Mesendoderm (in vitro differentiated cells): ENCODE measurements around the gene LRRC8D.
"Not testable (repeated sequence)": the region's sequence is repeated elsewhere in the genome, so short reads cannot be mapped to it uniquely, and the experiment has no call there.

Experiments
- DNase-seq: peaks from one replicate; pipeline ENCODE4 v3.0.0; 2013
- H2AK5ac ChIP-seq: 2 replicates; pipeline ENCODE4 v1.6.1; 2013; ENCODE audit warnings: low read length, inconsistent platforms
- H2BK120ac ChIP-seq: 2 replicates; pipeline ENCODE4 v1.6.1; 2013; ENCODE audit warnings: low read depth, mild to moderate bottlenecking, low read length, moderate library complexity, mixed read lengths
- H2BK15ac ChIP-seq: replicated peaks from 2 replicates; pipeline ENCODE4 v1.6.1; 2013; ENCODE audit warnings: low read depth, mild to moderate bottlenecking, moderate library complexity
- H2BK5ac ChIP-seq: 2 replicates; pipeline ENCODE4 v1.6.1; 2013; ENCODE audit warnings: low read length, inconsistent platforms
- H3K18ac ChIP-seq: 2 replicates; pipeline ENCODE4 v1.6.1; 2013; ENCODE audit warnings: mild to moderate bottlenecking, low read length, mixed read lengths
- H3K23ac ChIP-seq: one replicate; pipeline ENCODE4 v1.6.1; 2013; ENCODE audit warnings: low read length
- H3K27ac ChIP-seq: 2 replicates; pipeline ENCODE4 v1.5.1; 2013; ENCODE audit warnings: low read depth, mild to moderate bottlenecking, inconsistent platforms, low read length, moderate library complexity
- H3K27me3 ChIP-seq: 2 replicates; pipeline ENCODE4 v1.6.1; 2013; ENCODE audit warnings: low read length, control low read depth, mild to moderate bottlenecking, inconsistent platforms; ENCODE audit not compliant: insufficient read depth, poor library complexity
- H3K36me3 ChIP-seq: 2 replicates; pipeline ENCODE4 v1.6.1; 2013; ENCODE audit warnings: low read length, inconsistent platforms; ENCODE audit not compliant: control insufficient read depth, insufficient read depth
- H3K4ac ChIP-seq: one replicate; pipeline ENCODE4 v1.6.1; 2013; ENCODE audit warnings: low read depth, mild to moderate bottlenecking, low read length, moderate library complexity
- H3K4me1 ChIP-seq: 2 replicates; pipeline ENCODE4 v1.6.1; 2013; ENCODE audit warnings: low read depth, low read length, inconsistent platforms; ENCODE audit not compliant: control insufficient read depth
- H3K4me2 ChIP-seq: 2 replicates; pipeline ENCODE4 v1.6.1; 2013; ENCODE audit warnings: low read length
- H3K4me3 ChIP-seq: 2 replicates; pipeline ENCODE4 v1.5.1; 2013; ENCODE audit warnings: mild to moderate bottlenecking, low read length
- H3K56ac ChIP-seq: one replicate; pipeline ENCODE4 v1.6.1; 2013; ENCODE audit warnings: low read length
- H3K79me1 ChIP-seq: 2 replicates; pipeline ENCODE4 v1.6.1; 2013; ENCODE audit warnings: low read length, inconsistent platforms
- H3K79me2 ChIP-seq: 2 replicates; pipeline ENCODE4 v1.6.1; 2013; ENCODE audit warnings: mild to moderate bottlenecking, low read length; ENCODE audit not compliant: control insufficient read depth, insufficient read depth
- H3K9ac ChIP-seq: 2 replicates; pipeline ENCODE4 v1.6.1; 2013; ENCODE audit warnings: low read length, inconsistent platforms
- H4K5ac ChIP-seq: one replicate; pipeline ENCODE4 v1.6.1; 2013; ENCODE audit warnings: low read length
- H4K8ac ChIP-seq: one replicate; pipeline ENCODE4 v1.6.1; 2013; ENCODE audit warnings: low read depth, mild to moderate bottlenecking, control low read depth, low read length, moderate library complexity
- WGBS: extraction: QIAGEN DNeasy Blood & Tissue Kit; methylation state at CpG from one replicate; pipeline ENCODE4 v1.1.7; 2013; ENCODE audit warnings: low lambda C conversion rate, missing lambda C conversion rate; ENCODE audit not compliant: insufficient coverage; ENCODE audit errors: extremely low coverage; 5-methylcytosine and 5-hydroxymethylcytosine counted together

LRRC8D gene

DNA sequence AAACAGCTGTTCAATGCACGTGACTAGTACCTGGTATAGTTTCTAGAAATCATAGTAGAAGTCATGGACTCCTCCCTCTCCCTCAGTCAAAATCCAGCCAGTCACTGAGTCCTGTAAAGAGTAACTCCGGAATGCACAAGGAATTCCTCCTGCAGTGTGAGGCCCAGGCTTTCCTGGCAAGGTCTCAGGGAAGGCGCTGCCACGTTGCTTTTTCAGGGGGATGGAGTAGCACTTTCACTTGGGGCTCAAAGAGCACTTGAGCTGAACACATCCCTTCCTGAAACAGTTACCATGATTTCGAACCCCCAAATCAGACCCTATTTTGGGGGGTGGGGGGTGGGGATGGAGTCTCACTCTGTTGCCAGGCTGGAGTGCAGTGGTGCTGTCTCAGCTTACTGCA lies 26.4 kb upstream of the LRRC8D start:
- Histone ChIP-seq H3K9ac (no peak overlapping the region), H3K4me3 (no peak overlapping the region), H3K23ac (no peak overlapping the region), H4K8ac (no peak overlapping the region), H3K79me2 (no peaks in the 10 kb centered on the region), H3K56ac (no peak overlapping the region), H3K4ac (no peak overlapping the region), H3K27ac (no peak overlapping the region), H3K36me3 (no peaks in the 10 kb centered on the region), H3K27me3 (no peaks in the 10 kb centered on the region), H3K4me1 (no peaks in the 10 kb centered on the region), H3K4me2 (no peak overlapping the region), H3K79me1 (no peaks in the 10 kb centered on the region), H2AK5ac (no peak overlapping the region), H2BK15ac (no peak overlapping the region), H3K18ac (no peak overlapping the region), H2BK5ac (no peak overlapping the region), H2BK120ac (no peak overlapping the region), H4K5ac (no peak overlapping the region)
- WGBS: no CpG with 5 or more reads among the region's 5 CpGs
- DNase-seq: peak; percentile 80

DNA sequence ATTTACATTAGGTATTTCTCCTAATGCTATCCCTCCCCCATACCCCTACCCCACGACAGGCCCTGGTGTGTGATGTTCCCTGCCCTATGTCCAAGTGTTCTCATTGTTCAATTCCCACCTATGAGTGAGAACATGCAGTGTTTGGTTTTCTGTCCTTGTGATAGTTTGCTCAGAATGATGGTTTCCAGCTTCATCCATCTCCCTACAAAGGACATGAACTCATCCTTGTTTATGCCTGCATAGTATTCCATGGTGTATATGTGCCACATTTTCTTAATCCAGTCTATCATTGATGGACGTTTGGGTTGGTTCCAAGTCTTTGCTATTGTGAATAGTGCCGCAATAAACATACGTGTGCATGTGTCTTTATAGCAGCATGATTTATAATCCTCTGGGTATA lies 25.3 kb upstream of the LRRC8D start:
- H3K27ac ChIP-seq, H3K18ac ChIP-seq, H3K4me1 ChIP-seq, H3K27me3 ChIP-seq, H4K5ac ChIP-seq, H2AK5ac ChIP-seq, H3K9ac ChIP-seq, H4K8ac ChIP-seq, H2BK5ac ChIP-seq, H3K4ac ChIP-seq, H3K79me2 ChIP-seq, H2BK120ac ChIP-seq, DNase-seq, H3K4me3 ChIP-seq, H3K79me1 ChIP-seq, H3K4me2 ChIP-seq, H2BK15ac ChIP-seq, H3K56ac ChIP-seq, H3K23ac ChIP-seq, H3K36me3 ChIP-seq: not testable (repeated sequence)
- no CpG with 5 or more reads among the region's 4 CpGs for WGBS

DNA sequence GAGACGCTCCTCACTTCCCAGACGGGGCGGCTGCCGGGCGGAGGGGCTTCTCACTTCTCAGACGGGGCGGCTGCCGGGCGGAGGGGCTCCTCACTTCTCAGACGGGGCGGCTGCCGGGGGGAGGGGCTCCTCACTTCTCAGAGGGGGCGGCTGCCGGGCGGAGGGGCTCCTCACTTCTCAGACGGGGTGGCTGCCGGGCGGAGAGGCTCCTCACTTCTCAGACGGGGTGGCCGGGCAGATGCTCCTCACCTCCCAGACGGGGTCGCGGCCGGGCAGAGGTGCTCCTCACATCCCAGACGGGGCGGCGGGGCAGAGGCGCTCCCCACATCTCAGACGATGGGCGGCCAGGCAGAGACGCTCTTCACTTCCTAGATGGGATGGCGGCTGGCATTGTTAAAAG lies 23.0 kb upstream of the LRRC8D start:
- not testable (repeated sequence) for H3K4ac ChIP-seq, H4K5ac ChIP-seq, H3K56ac ChIP-seq, H3K27ac ChIP-seq, H3K4me3 ChIP-seq, DNase-seq, H3K79me1 ChIP-seq, H3K79me2 ChIP-seq, H4K8ac ChIP-seq, H2BK120ac ChIP-seq, H3K4me1 ChIP-seq, H2AK5ac ChIP-seq, H3K9ac ChIP-seq, H3K27me3 ChIP-seq, H3K36me3 ChIP-seq, H2BK5ac ChIP-seq, H2BK15ac ChIP-seq, H3K18ac ChIP-seq, H3K23ac ChIP-seq, H3K4me2 ChIP-seq
- WGBS: no CpG with 5 or more reads among the region's 32 CpGs

DNA sequence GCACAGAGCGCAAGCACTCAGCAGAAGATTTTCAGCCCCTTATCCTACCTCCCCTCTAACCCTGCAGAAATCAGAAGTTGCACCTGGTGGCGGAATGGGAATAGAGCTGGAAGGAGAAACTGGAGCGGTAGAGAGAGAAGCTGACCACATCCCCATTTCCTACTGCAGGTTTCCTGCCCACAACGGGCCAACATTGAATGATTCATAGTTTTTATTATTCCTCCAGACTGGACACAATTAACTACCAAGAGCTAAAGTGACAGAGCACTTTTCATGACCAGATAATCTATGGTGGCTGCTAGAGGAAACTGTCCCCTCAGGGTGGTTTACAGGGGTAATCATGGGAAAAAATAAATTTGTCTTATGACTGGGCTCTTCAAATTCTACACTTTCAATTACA lies 21.3 kb upstream of the LRRC8D start:
- H2AK5ac ChIP-seq: no peak overlapping the region
- no CpG with 5 or more reads among the region's 4 CpGs for WGBS

DNA sequence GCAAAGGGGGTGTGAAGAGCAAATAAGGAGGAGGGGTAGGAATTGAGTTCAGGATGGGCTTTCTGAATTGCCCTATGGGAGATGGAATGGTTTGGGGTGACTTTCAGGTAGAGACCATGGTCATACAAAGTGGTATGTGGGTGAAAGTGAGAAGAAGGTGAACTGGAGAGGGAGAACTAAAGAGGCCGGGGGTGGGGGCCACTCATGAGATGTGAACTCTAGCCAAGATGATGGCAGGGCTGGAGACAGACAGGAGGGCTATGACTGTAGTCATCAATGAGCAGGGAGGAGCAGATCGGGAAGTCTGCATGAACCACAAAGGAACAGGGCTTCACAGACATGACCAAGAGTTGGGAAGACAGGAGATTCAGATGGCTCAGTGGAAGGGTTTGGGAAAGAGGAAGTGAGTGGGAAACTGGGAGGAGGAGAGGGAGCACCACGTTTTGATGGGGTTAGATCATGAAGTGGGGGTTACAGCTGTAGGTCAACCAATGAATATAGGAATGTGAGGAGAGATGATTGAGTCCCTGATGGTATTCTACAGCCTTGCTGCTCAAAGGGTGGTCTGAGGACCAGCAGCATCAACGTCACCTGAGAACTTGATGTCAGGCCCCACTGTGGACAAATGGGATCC lies 20.7 kb upstream of the LRRC8D start:
- H3K36me3 ChIP-seq: no peaks in the 10 kb centered on the region
- no peaks in the 10 kb centered on the region for H3K4me1 ChIP-seq
- no peak overlapping the region for H2AK5ac ChIP-seq
- no peak overlapping the region for H2BK15ac ChIP-seq
- H3K23ac ChIP-seq: no peak overlapping the region
- no CpG with 5 or more reads among the region's 4 CpGs for WGBS
- H3K9ac ChIP-seq: no peak overlapping the region
- DNase-seq: no peak
- H3K4ac ChIP-seq: no peak overlapping the region
- H2BK120ac ChIP-seq: no peak overlapping the region
- no peak overlapping the region for H3K56ac ChIP-seq
- H3K4me3 ChIP-seq: no peak overlapping the region
- no peaks in the 10 kb centered on the region for H3K79me2 ChIP-seq
- H3K4me2 ChIP-seq: no peak overlapping the region
- H4K8ac ChIP-seq: no peak overlapping the region
- H4K5ac ChIP-seq: no peak overlapping the region
- no peaks in the 10 kb centered on the region for H3K27me3 ChIP-seq
- no peak overlapping the region for H2BK5ac ChIP-seq
- no peak overlapping the region for H3K27ac ChIP-seq
- no peak overlapping the region for H3K18ac ChIP-seq
- no peaks in the 10 kb centered on the region for H3K79me1 ChIP-seq

More for the DNA sequence above, 21.3 kb upstream of the LRRC8D start:
- no peak overlapping the region for H3K27ac ChIP-seq
- H3K4me1 ChIP-seq: no peaks in the 10 kb centered on the region
- H3K23ac ChIP-seq: no peak overlapping the region
- no peak for DNase-seq
- H3K4ac ChIP-seq: no peak overlapping the region
- no peak overlapping the region for H3K4me2 ChIP-seq
- no peak overlapping the region for H3K56ac ChIP-seq
- no peaks in the 10 kb centered on the region for H3K27me3 ChIP-seq
- no peak overlapping the region for H4K8ac ChIP-seq
- no peaks in the 10 kb centered on the region for H3K79me1 ChIP-seq
- H4K5ac ChIP-seq: no peak overlapping the region
- H3K18ac ChIP-seq: no peak overlapping the region
- no peak overlapping the region for H3K4me3 ChIP-seq
- H2BK120ac ChIP-seq: no peak overlapping the region
- H3K36me3 ChIP-seq: no peaks in the 10 kb centered on the region
- no peaks in the 10 kb centered on the region for H3K79me2 ChIP-seq
- no peak overlapping the region for H2BK15ac ChIP-seq
- H2BK5ac ChIP-seq: no peak overlapping the region
- H3K9ac ChIP-seq: no peak overlapping the region

DNA sequence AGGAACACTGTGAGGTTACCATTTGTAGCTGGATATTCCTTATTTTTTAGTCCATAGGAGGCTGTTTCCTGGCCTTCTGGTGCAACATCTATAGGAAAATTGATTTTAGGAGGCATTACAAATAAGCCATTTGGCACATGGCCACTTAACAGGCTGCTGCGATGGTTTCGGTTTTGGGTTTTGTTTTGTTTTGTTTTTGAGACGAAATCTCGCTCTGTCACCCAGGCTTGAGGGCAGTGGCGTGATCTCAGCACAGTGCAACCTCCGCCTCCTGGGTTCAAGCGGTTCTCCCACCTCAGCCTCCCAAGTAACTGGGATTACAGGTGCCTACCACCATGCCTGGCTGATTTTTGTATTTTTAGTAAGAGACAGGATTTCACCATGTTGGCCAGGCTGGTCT lies 20.1 kb upstream of the LRRC8D start:
- Histone ChIP-seq H3K27me3 (no peaks in the 10 kb centered on the region), H3K79me2 (no peaks in the 10 kb centered on the region), H3K56ac (no peak overlapping the region), H3K36me3 (no peaks in the 10 kb centered on the region), H3K4me1 (no peaks in the 10 kb centered on the region), H3K23ac (no peak overlapping the region), H2AK5ac (no peak overlapping the region), H2BK120ac (no peak overlapping the region), H4K5ac (no peak overlapping the region), H3K9ac (no peak overlapping the region), H2BK15ac (no peak overlapping the region), H3K4me3 (no peak overlapping the region), H2BK5ac (no peak overlapping the region), H3K18ac (no peak overlapping the region), H3K4me2 (no peak overlapping the region), H4K8ac (no peak overlapping the region), H3K4ac (no peak overlapping the region), H3K27ac (no peak overlapping the region), H3K79me1 (no peaks in the 10 kb centered on the region)
- DNase-seq: no peak
- no CpG with 5 or more reads among the region's 7 CpGs for WGBS
